ENCODE data around the gene KCNJ4. TPM values are rescaled to one million over a fixed set of nuclear protein-coding genes. Genes with fewer than 3 reads are reported as not detected.

The KCNJ4 gene
- total RNA-seq, 1 experiment from 2014 or later, result 3.4 TPM

GRCh38 chr22:38435965-38436364 is 19.0 kb downstream of the KCNJ4 start:
- Histone ChIP-seq H3K4me3 (ENCODE audit: insufficient read depth, low read depth, low read length) (no peak overlapping the region), H3K27me3 (ENCODE audit: control insufficient read depth, insufficient read depth, low read length) (no peaks in the 10 kb centered on the region), H3K36me3 (replicated peaks; ENCODE audit: control insufficient read depth, insufficient read depth, low read length) (no peaks in the 10 kb centered on the region)
- DNase-seq, result no peak

GRCh38 chr22:38435010-38435409 is 20.0 kb downstream of the KCNJ4 start:
- peak; percentile 92 for DNase-seq
- Histone ChIP-seq H3K36me3 (replicated peaks; ENCODE audit: control insufficient read depth, insufficient read depth, low read length) (no peaks in the 10 kb centered on the region), H3K4me3 (ENCODE audit: insufficient read depth, low read depth, low read length) (no peak overlapping the region), H3K27me3 (ENCODE audit: control insufficient read depth, insufficient read depth, low read length) (no peaks in the 10 kb centered on the region)

GRCh38 chr22:38433871-38434270 is 21.1 kb downstream of the KCNJ4 start:
- Histone ChIP-seq H3K36me3 (replicated peaks; ENCODE audit: control insufficient read depth, insufficient read depth, low read length) (no peaks in the 10 kb centered on the region), H3K27me3 (ENCODE audit: control insufficient read depth, insufficient read depth, low read length) (no peaks in the 10 kb centered on the region), H3K4me3 (ENCODE audit: insufficient read depth, low read depth, low read length) (no peak overlapping the region)
- no peak for DNase-seq

- no peak overlapping the region for H3K4me3 ChIP-seq (ENCODE audit: insufficient read depth, low read depth, low read length)
These were observed 22.7 kb downstream of the KCNJ4 start for GRCh38 chr22:38432264-38432663.

GRCh38 chr22:38431266-38432010 is 23.6 kb downstream of the KCNJ4 start:
- Histone ChIP-seq H3K4me3 (ENCODE audit: insufficient read depth, low read depth, low read length) (no peak overlapping the region), H3K27me3 (ENCODE audit: control insufficient read depth, insufficient read depth, low read length) (no peaks in the 10 kb centered on the region), H3K36me3 (replicated peaks; ENCODE audit: control insufficient read depth, insufficient read depth, low read length) (no peaks in the 10 kb centered on the region)
- no peak for DNase-seq

More at GRCh38 chr22:38432264-38432663, 22.7 kb downstream of the KCNJ4 start:
- Histone ChIP-seq H3K36me3 (replicated peaks; ENCODE audit: control insufficient read depth, insufficient read depth, low read length) (no peaks in the 10 kb centered on the region), H3K27me3 (ENCODE audit: control insufficient read depth, insufficient read depth, low read length) (no peaks in the 10 kb centered on the region)
- no peak for DNase-seq

- Histone ChIP-seq H3K4me3 (ENCODE audit: insufficient read depth, low read depth, low read length) (no peak overlapping the region), H3K36me3 (replicated peaks; ENCODE audit: control insufficient read depth, insufficient read depth, low read length) (no peaks in the 10 kb centered on the region), H3K27me3 (ENCODE audit: control insufficient read depth, insufficient read depth, low read length) (no peaks in the 10 kb centered on the region)
- DNase-seq, result no peak
These were observed 25.4 kb downstream of the KCNJ4 start for GRCh38 chr22:38429499-38430068.

GRCh38 chr22:38428714-38429113 is 26.3 kb downstream of the KCNJ4 start:
- H3K4me3 ChIP-seq (ENCODE audit: insufficient read depth, low read depth, low read length), result no peak overlapping the region
- no peaks in the 10 kb centered on the region for H3K27me3 ChIP-seq (ENCODE audit: control insufficient read depth, insufficient read depth, low read length)
- DNase-seq, result no peak
- H3K36me3 ChIP-seq (replicated peaks; ENCODE audit: control insufficient read depth, insufficient read depth, low read length), result no peaks in the 10 kb centered on the region

GRCh38 chr22:38427940-38428339 is 27.1 kb downstream of the KCNJ4 start:
- Histone ChIP-seq H3K4me3 (ENCODE audit: insufficient read depth, low read depth, low read length) (no peak overlapping the region), H3K27me3 (ENCODE audit: control insufficient read depth, insufficient read depth, low read length) (no peaks in the 10 kb centered on the region), H3K36me3 (replicated peaks; ENCODE audit: control insufficient read depth, insufficient read depth, low read length) (no peaks in the 10 kb centered on the region)
- DNase-seq, result no peak

- H3K4me3 ChIP-seq (ENCODE audit: insufficient read depth, low read depth, low read length), result no peak overlapping the region
- DNase-seq, result no peak
- no peaks in the 10 kb centered on the region for H3K36me3 ChIP-seq (replicated peaks; ENCODE audit: control insufficient read depth, insufficient read depth, low read length)
- no peaks in the 10 kb centered on the region for H3K27me3 ChIP-seq (ENCODE audit: control insufficient read depth, insufficient read depth, low read length)
These were observed 27.5 kb downstream of the KCNJ4 start for GRCh38 chr22:38427465-38427864.

- Histone ChIP-seq H3K36me3 (replicated peaks; ENCODE audit: control insufficient read depth, insufficient read depth, low read length) (no peaks in the 10 kb centered on the region), H3K27me3 (ENCODE audit: control insufficient read depth, insufficient read depth, low read length) (no peaks in the 10 kb centered on the region), H3K4me3 (ENCODE audit: insufficient read depth, low read depth, low read length) (no peak overlapping the region)
- peak; percentile 65 for DNase-seq
These were observed 28.4 kb downstream of the KCNJ4 start for GRCh38 chr22:38426628-38427027.

- H3K4me3 ChIP-seq (ENCODE audit: insufficient read depth, low read depth, low read length), result no peak overlapping the region
- no peak for DNase-seq
- no peaks in the 10 kb centered on the region for H3K36me3 ChIP-seq (replicated peaks; ENCODE audit: control insufficient read depth, insufficient read depth, low read length)
- no peaks in the 10 kb centered on the region for H3K27me3 ChIP-seq (ENCODE audit: control insufficient read depth, insufficient read depth, low read length)
These were observed 30.4 kb downstream of the KCNJ4 start for GRCh38 chr22:38424525-38425080.

- no peaks in the 10 kb centered on the region for H3K27me3 ChIP-seq (ENCODE audit: control insufficient read depth, insufficient read depth, low read length)
- no peaks in the 10 kb centered on the region for H3K36me3 ChIP-seq (replicated peaks; ENCODE audit: control insufficient read depth, insufficient read depth, low read length)
- H3K4me3 ChIP-seq (ENCODE audit: insufficient read depth, low read depth, low read length), result no peak overlapping the region
- no peak for DNase-seq
These were observed 31.2 kb downstream of the KCNJ4 start for GRCh38 chr22:38423512-38424503.

GRCh38 chr22:38422611-38423511 is 32.1 kb downstream of the KCNJ4 start:
- peak overlapping the region; percentile 8; the same call in 1 of the 2 replicates for H3K4me3 ChIP-seq (ENCODE audit: insufficient read depth, low read depth, low read length)
- peak; percentile 83 for DNase-seq

More at GRCh38 chr22:38422611-38423511, 32.1 kb downstream of the KCNJ4 start:
- no peaks in the 10 kb centered on the region for H3K36me3 ChIP-seq (replicated peaks; ENCODE audit: control insufficient read depth, insufficient read depth, low read length)
- no peaks in the 10 kb centered on the region for H3K27me3 ChIP-seq (ENCODE audit: control insufficient read depth, insufficient read depth, low read length)

Data from H7 (cell line).